Fibroblast of pulmonary artery (primary cell): ENCODE data around the gene ANKRD42.

Experiments used
- DNase-seq: peaks from one replicate; pipeline ENCODE4 v3.0.0-alpha.2; 2010; ENCODE audit warnings: low read depth
- H3K4me3 ChIP-seq: replicated peaks from 2 replicates; pipeline ENCODE4 v1.5.1; 2011; ENCODE audit warnings: low read depth, mild to moderate bottlenecking, control low read depth, low read length, moderate library complexity
- TF ChIP-seq, protein P1 (sequence below): IDR thresholded peaks from 2 replicates; pipeline ENCODE4 v1.5.1; 2011; ENCODE audit warnings: mild to moderate bottlenecking, control low read depth, low read length, inconsistent platforms; ENCODE audit errors: missing control alignments

The ANKRD42 gene

DNA sequence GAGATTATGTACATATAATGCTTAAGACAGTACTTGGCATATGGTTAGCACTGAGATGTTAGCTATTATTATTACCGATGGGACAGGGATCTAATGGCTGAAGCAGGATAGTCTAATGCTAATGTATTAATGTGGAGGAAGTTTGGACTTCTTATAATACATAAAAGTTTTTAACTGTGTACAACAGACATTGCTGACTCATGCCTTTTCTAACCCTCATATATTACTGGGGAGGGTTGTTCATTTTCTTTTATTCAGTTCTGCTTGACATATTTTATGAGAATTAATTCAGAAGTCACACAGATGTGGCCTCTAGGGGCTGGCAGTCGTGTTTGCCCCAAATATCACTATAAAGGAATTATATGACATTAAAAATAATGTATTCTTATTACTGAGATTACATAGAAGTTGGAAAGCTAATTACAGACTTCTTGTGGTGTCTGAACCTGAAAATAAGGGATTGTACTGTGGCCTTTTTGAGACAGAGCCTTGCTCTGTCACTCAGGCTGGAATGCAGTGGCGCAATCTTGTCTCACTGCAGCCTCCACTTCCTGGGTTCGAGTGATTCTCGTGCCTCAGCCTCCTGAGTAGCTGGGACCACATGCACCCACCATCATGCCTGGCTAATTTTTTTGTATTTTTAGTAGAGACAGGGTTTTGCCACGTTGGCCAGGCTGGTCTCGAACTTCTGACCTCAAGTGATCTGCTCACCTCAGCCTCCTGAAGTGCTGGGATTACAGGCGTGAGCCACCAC lies 82.6 kb downstream of the ANKRD42 start:
- DNase-seq: no peak
- TF ChIP-seq, protein P1, sequence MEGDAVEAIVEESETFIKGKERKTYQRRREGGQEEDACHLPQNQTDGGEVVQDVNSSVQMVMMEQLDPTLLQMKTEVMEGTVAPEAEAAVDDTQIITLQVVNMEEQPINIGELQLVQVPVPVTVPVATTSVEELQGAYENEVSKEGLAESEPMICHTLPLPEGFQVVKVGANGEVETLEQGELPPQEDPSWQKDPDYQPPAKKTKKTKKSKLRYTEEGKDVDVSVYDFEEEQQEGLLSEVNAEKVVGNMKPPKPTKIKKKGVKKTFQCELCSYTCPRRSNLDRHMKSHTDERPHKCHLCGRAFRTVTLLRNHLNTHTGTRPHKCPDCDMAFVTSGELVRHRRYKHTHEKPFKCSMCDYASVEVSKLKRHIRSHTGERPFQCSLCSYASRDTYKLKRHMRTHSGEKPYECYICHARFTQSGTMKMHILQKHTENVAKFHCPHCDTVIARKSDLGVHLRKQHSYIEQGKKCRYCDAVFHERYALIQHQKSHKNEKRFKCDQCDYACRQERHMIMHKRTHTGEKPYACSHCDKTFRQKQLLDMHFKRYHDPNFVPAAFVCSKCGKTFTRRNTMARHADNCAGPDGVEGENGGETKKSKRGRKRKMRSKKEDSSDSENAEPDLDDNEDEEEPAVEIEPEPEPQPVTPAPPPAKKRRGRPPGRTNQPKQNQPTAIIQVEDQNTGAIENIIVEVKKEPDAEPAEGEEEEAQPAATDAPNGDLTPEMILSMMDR: no peak
- H3K4me3 ChIP-seq: no peak overlapping the region

DNA sequence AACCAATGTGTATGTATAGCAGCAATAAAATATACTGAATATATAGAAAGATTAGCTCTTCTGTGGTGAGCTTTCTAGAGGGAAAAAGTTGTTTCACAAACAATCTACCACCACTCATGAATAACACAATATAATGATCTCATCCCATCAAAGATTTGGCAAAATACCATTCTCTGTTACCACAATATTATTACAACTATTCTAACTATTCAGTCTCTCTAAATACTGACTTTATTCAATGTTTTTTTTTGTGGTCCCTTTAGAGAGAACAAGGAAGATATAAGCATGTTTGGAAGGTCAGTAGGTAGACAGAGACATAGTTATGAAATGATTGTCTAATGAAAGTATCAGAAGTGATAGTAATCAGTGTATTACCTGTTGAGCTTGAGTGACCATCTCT lies 84.8 kb downstream of the ANKRD42 start:
- DNase-seq: peak; percentile 27
- H3K4me3 ChIP-seq: no peak overlapping the region
- TF ChIP-seq, protein P1: no peak

DNA sequence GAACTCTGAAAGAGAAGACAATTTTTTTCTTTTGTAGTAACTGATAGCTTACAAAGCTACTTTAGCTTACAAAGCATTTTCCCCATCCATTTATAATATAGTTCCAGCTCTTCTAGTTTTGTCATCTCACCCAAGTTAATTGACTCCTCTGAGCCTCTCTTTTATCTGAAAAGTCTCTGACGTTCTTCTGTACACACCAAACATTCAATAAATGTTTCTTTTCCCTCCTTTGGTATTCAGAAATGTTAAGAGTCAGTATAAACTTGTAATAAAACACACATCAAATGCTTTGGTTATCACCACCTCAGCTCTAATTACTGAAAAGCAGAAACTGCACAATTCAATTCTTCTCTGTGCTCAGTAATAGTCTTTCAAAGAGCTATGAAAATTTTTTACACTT lies 86.7 kb downstream of the ANKRD42 start:
- no peak overlapping the region for H3K4me3 ChIP-seq
- peak; percentile 11 for DNase-seq
- TF ChIP-seq, protein P1: no peak

DNA sequence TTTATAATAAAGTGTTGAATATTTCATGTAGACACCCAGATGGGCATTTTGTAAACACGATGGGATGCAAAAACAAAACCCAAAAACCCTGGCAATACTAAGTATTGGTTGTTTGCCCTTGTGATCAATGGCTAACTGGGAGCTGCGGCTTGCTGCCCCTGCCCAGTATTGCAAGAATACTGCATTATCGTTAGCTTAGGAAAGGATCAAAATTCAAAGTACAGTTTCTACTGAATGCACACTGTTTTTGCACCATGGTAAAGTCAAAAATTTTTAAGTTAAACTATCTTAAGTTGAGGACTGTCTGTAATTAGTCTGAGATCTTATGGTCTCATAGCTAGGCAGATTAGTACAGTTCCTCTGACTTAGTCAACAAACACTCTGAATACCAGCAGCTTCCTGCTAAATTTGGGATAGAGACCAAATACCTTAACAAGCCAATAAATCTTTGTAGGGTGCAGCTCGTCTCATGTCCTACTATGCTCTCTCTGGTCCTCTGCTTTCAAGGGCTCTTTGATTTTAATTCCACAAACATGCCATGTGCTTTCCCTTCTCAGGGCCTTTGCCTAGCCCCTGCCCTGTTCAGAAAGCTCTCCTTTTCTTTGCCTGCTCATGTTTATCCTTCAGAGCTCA lies 88.7 kb downstream of the ANKRD42 start:
- TF ChIP-seq, protein P1: no peak
- H3K4me3 ChIP-seq: no peak overlapping the region
- DNase-seq: no peak

DNA sequence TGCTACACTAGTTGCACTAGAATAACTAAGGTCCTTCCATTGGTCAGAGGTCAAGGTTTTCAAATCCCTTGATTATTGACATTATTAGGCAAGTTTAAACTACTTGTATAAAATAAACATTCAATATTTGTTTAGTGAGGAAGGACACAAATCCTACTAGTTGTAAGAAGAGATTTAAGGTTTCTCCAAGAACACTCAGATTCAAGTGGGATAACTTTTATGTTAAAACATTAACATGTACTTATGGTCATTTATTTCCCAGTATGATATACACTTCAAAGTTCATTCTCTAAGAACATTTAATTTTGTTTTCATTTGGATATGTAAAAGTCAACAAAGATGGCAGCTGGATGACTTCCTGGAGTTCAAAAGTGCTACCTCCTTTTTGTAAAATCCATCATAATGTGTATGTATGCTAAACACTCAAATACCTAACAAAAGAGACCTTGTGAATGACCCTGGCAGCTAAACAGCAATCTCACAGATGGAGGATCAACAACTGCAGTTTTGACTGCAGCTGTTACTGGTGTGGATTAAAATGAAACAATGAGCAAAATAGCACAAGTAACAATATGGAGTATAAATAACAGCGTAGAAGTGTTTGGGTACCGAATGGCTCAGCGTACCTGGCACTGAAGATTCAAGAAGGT lies 91.1 kb downstream of the ANKRD42 start:
- TF ChIP-seq, protein P1: no peak

DNA sequence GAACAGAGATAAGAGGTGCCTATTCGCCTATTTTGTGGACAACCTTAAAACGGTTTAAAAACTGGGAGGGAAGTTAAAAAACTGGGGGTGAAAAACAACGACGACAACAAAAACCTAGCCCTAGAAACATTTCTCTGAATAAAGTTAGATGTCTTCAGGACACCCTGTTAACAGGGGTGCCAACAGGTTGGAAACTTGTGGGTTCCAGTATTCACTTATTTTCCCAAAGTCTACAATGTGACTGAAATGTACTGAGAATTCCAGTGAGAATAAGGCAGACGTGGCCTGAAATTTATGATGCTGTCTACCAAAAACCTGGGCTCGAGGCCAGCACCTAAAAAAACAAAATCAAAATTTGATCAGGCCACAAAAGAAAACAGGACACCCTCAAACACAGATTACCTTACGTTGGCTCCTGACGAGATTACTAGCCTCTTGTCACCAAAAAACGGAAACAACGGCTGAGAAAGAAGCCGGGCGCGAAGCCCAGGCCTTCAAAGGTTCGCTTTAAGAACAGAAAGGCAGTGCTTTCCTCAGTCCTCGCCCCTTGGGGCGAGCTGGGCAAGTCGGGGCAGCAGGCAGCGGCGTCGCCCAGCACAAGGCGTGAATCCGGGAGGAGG lies 91.7 kb downstream of the ANKRD42 start:
- TF ChIP-seq, protein P1: no peak
- DNase-seq: no peak
- peak overlapping the region; percentile 97 for H3K4me3 ChIP-seq

More for the DNA sequence above, 91.1 kb downstream of the ANKRD42 start:
- no peak for DNase-seq
- H3K4me3 ChIP-seq: peak overlapping the region; percentile 97
